ENCODE results near the gene RGL1. TPM values are rescaled to one million over a fixed set of nuclear protein-coding genes. Genes with fewer than 3 reads are reported as not detected.
A peak's percentile ranks its signal among the peaks of the same experiment; 100 is the strongest.

The RGL1 gene
- total RNA-seq, 6 experiments from 2014 or later: 12.0 to 16.8 (median 14.7) TPM

- no peak for DNase-seq
- no peak for TF ChIP-seq CTCF (IDR thresholded peaks at IDR 0.05)
- no peak overlapping the region for H3K27ac Mint-ChIP-seq
- no peaks in the 10 kb centered on the region for H3K9me3 Mint-ChIP-seq
- H3K36me3 Mint-ChIP-seq (ENCODE audit: low read depth): peaks cover 30% of the 10 kb centered on the region
- no peak overlapping the region for H3K4me3 Mint-ChIP-seq
- H3K4me1 Mint-ChIP-seq (ENCODE audit: low read depth): peaks cover 20% of the 10 kb centered on the region
- H3K27me3 Mint-ChIP-seq (ENCODE audit: insufficient read depth): no peaks in the 10 kb centered on the region
Observed at GRCh38 chr1:183952101-183952500, 147.2 kb downstream of the RGL1 start.

DNA sequence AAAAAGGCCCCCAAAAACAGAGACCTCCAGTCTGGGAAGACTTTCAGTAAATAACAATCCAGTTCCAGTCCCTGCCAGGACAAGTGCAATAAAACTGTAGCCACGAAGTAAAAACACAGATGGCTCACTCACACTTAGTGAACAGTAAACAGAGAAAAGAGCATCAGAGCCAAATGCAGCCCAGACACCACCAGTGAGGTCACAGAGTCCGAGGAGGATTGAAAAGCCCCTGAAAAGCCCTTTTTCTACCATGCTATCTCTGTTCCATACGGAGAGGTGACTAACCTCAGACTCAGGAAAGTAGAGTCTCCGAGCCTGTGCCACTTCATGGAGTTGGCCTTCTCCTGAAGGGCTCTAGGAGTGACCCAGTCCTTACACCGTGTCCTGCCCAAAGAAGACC lies 148.1 kb downstream of the RGL1 start:
- peaks cover 20% of the 10 kb centered on the region for H3K4me1 Mint-ChIP-seq (ENCODE audit: low read depth)
- H3K4me3 Mint-ChIP-seq: no peak overlapping the region
- DNase-seq: no peak
- H3K27ac Mint-ChIP-seq: peak overlapping the region; percentile 39; the same call in 1 of the 2 replicates
- H3K36me3 Mint-ChIP-seq (ENCODE audit: low read depth): peaks cover 25% of the 10 kb centered on the region
- H3K9me3 Mint-ChIP-seq: no peaks in the 10 kb centered on the region
- H3K27me3 Mint-ChIP-seq (ENCODE audit: insufficient read depth): no peaks in the 10 kb centered on the region
- TF ChIP-seq CTCF (IDR thresholded peaks at IDR 0.05): no peak

- H3K4me1 Mint-ChIP-seq (ENCODE audit: low read depth): peaks cover 20% of the 10 kb centered on the region
- peaks cover 13% of the 10 kb centered on the region for H3K36me3 Mint-ChIP-seq (ENCODE audit: low read depth)
- no peaks in the 10 kb centered on the region for H3K9me3 Mint-ChIP-seq
- DNase-seq: no peak
- H3K27ac Mint-ChIP-seq: no peak overlapping the region
- no peaks in the 10 kb centered on the region for H3K27me3 Mint-ChIP-seq (ENCODE audit: insufficient read depth)
- no peak for TF ChIP-seq CTCF (IDR thresholded peaks at IDR 0.05)
- H3K4me3 Mint-ChIP-seq: no peak overlapping the region
Observed at GRCh38 chr1:183954496-183954895, 149.6 kb downstream of the RGL1 start.

- H3K27me3 Mint-ChIP-seq (ENCODE audit: insufficient read depth): no peaks in the 10 kb centered on the region
- peaks cover 3% of the 10 kb centered on the region; the same call in 1 of the 2 replicates for H3K36me3 Mint-ChIP-seq (ENCODE audit: low read depth)
- peaks cover 23% of the 10 kb centered on the region for H3K4me1 Mint-ChIP-seq (ENCODE audit: low read depth)
- no peaks in the 10 kb centered on the region for H3K9me3 Mint-ChIP-seq
- peak overlapping the region; percentile 86; the same call in 1 of the 2 replicates for H3K27ac Mint-ChIP-seq
- peak; percentile 81 for DNase-seq
- H3K4me3 Mint-ChIP-seq: peak overlapping the region; percentile 12; the same call in 1 of the 2 replicates
- TF ChIP-seq CTCF (IDR thresholded peaks at IDR 0.05): peak; percentile 36; the same call in 1 of the 2 replicates
Observed at GRCh38 chr1:183956559-183957188, 151.8 kb downstream of the RGL1 start.

DNA sequence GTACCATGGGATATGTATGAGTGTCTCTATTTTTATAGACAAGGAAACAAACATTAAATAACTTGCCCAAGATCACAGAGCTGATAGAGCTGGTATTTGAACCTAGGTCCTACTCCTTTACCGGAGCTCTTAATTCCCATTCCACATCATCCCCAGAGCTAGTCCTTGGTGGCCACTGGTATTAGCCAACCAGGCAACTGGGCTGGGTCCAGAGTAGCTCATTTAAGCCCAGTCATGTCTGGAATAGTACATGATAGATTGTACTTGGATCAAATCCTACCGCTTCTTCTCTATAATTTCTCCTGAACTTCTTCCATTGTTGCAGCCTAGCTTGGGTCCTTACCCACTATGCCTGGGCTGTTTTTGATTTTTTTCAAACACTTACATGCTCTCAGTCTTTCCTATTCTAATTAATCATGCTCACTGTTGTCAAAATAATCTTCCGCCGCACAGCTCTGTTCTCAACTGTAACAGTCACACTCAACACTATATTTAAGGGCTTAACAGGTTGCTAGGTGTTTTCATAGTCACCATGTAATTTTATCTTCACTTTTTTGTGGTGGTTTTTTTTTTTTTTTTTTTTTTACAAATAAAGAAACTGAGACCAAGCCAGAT lies 152.4 kb downstream of the RGL1 start:
- no peak for DNase-seq
- Mint-ChIP-seq H3K36me3 (ENCODE audit: low read depth) (0 out of 2 replicates have a peak, but pooled peaks cover under 1% of the 10 kb centered on the region), H3K4me3 (no peak overlapping the region), H3K27ac (peak overlapping the region; percentile 86; the same call in 1 of the 2 replicates), H3K9me3 (no peaks in the 10 kb centered on the region), H3K4me1 (ENCODE audit: low read depth) (peaks cover 24% of the 10 kb centered on the region), H3K27me3 (ENCODE audit: insufficient read depth) (no peaks in the 10 kb centered on the region)
- TF ChIP-seq CTCF (IDR thresholded peaks at IDR 0.05): no peak
